Measurements from ENCODE around the gene PLXDC2. TPM values are rescaled to one million over a fixed set of nuclear protein-coding genes. Genes with fewer than 3 reads are reported as not detected.

PLXDC2 gene
- total RNA-seq, 1 experiment from 2014 or later = 0.21 TPM

- Histone ChIP-seq H3K4me1 (ENCODE audit: control insufficient read depth, insufficient read depth, low read length) (no peaks in the 10 kb centered on the region), H3K27me3 (ENCODE audit: control insufficient read depth, insufficient read depth, low read length) (no peaks in the 10 kb centered on the region), H3K9me3 (ENCODE audit: control insufficient read depth, insufficient read depth, low read depth, low read length) (no peaks in the 10 kb centered on the region), H3K4me3 (ENCODE audit: low read depth in 2 of 2, low read length in 2 of 2) (no peak overlapping the region), H3K36me3 (ENCODE audit: control insufficient read depth, insufficient read depth, low read length) (no peaks in the 10 kb centered on the region), H3K27ac (ENCODE audit: low read length) (no peak overlapping the region)
- no TSS peak for BruUV-seq (replicated peaks)
- in situ Hi-C loops (cut with HindIII; ENCODE audit: low pct_unique_long_range_greater_than_20kb, low sequenced_read_pairs) (no loop called here), intact Hi-C loops (cut with micrococcal nuclease; ENCODE audit: unreplicated experiment) (no loop called here)
- no peak for ATAC-seq
- POLR2A ChIA-PET = no interaction called here
- DNase-seq (ENCODE audit: low read depth, low spot score) = no peak
- no peak for TF ChIP-seq POLR2AphosphoS5 (IDR thresholded peaks at IDR 0.05; ENCODE audit: low read depth, low read length)
- no peak for TF ChIP-seq TCF7L2 (IDR thresholded peaks at IDR 0.05; ENCODE audit: low read depth, low read length)
- no peak for TF ChIP-seq CTCF (IDR thresholded peaks at IDR 0.05)
- TF ChIP-seq REST (IDR thresholded peaks at IDR 0.05; ENCODE audit: insufficient read depth in 1 of 2, low read depth in 2 of 2, low read length in 1 of 2) = no peak
- no peak for TF ChIP-seq SIN3A (IDR thresholded peaks at IDR 0.05; ENCODE audit: borderline replicate concordance, insufficient read depth, low read depth, low read length)
- CTCF ChIA-PET = no interaction called here
These were observed 76.0 kb downstream of the PLXDC2 start for GRCh38 chr10:19892270-19892669.

- Histone ChIP-seq H3K9me3 (ENCODE audit: control insufficient read depth, insufficient read depth, low read depth, low read length) (no peaks in the 10 kb centered on the region), H3K27me3 (ENCODE audit: control insufficient read depth, insufficient read depth, low read length) (no peaks in the 10 kb centered on the region), H3K36me3 (ENCODE audit: control insufficient read depth, insufficient read depth, low read length) (no peaks in the 10 kb centered on the region), H3K27ac (ENCODE audit: low read length) (no peak overlapping the region), H3K4me1 (ENCODE audit: control insufficient read depth, insufficient read depth, low read length) (no peaks in the 10 kb centered on the region), H3K4me3 (ENCODE audit: low read depth in 2 of 2, low read length in 2 of 2) (no peak overlapping the region)
- CTCF ChIA-PET = no interaction called here
- TF ChIP-seq REST (IDR thresholded peaks at IDR 0.05; ENCODE audit: insufficient read depth in 1 of 2, low read depth in 2 of 2, low read length in 1 of 2) (no peak), SIN3A (IDR thresholded peaks at IDR 0.05; ENCODE audit: borderline replicate concordance, insufficient read depth, low read depth, low read length) (no peak), CTCF (IDR thresholded peaks at IDR 0.05) (no peak), POLR2AphosphoS5 (IDR thresholded peaks at IDR 0.05; ENCODE audit: low read depth, low read length) (no peak), TCF7L2 (IDR thresholded peaks at IDR 0.05; ENCODE audit: low read depth, low read length) (no peak)
- in situ Hi-C loops (cut with HindIII; ENCODE audit: low pct_unique_long_range_greater_than_20kb, low sequenced_read_pairs) = no loop called here
- BruUV-seq (replicated peaks) = no TSS peak
- intact Hi-C loops (cut with micrococcal nuclease; ENCODE audit: unreplicated experiment) = no loop called here
- DNase-seq (ENCODE audit: low read depth, low spot score) (no peak), ATAC-seq (no peak)
- POLR2A ChIA-PET = no interaction called here
These were observed 76.4 kb downstream of the PLXDC2 start for GRCh38 chr10:19892677-19893076.

Data from Panc1 (cell line).